Endothelial cell of hepatic sinusoid (primary cell): ENCODE results near the gene MAB21L4.

Experiments used
- in situ Hi-C: cut with HindIII; loops from 2 replicates; pipeline ENCODE4 v1.10.0; 2017; ENCODE audit warnings: low sequenced_read_pairs

MAB21L4 gene

GRCh38 chr2:240925568-240926515, 29.9 kb upstream of the MAB21L4 start:
- in situ Hi-C loops, result no loop called here

GRCh38 chr2:240925191-240925567, 29.2 kb upstream of the MAB21L4 start:
- in situ Hi-C loops, result no loop called here

GRCh38 chr2:240922982-240923537, 27.1 kb upstream of the MAB21L4 start:
- in situ Hi-C loops, result no loop called here

GRCh38 chr2:240922245-240922981, 26.5 kb upstream of the MAB21L4 start:
- in situ Hi-C loops, result no loop called here

- in situ Hi-C loops, result no loop called here
These were observed 26.0 kb upstream of the MAB21L4 start for GRCh38 chr2:240921995-240922244.

- in situ Hi-C loops, result no loop called here
These were observed 25.5 kb upstream of the MAB21L4 start for GRCh38 chr2:240921311-240921994.

- in situ Hi-C loops, result no loop called here
These were observed 24.9 kb upstream of the MAB21L4 start for GRCh38 chr2:240920783-240921231.

- in situ Hi-C loops, result no loop called here
These were observed 24.1 kb upstream of the MAB21L4 start for GRCh38 chr2:240919786-240920782.

- in situ Hi-C loops, result no loop called here
These were observed 23.3 kb upstream of the MAB21L4 start for GRCh38 chr2:240919161-240919781.

GRCh38 chr2:240918258-240919091, 22.5 kb upstream of the MAB21L4 start:
- in situ Hi-C loops, result no loop called here

- in situ Hi-C loops, result no loop called here
These were observed 21.8 kb upstream of the MAB21L4 start for GRCh38 chr2:240917684-240918257.

GRCh38 chr2:240917009-240917683, 21.2 kb upstream of the MAB21L4 start:
- in situ Hi-C loops, result no loop called here

- in situ Hi-C loops, result no loop called here
These were observed 20.6 kb upstream of the MAB21L4 start for GRCh38 chr2:240916571-240917008.

- in situ Hi-C loops, result no loop called here
These were observed 19.8 kb upstream of the MAB21L4 start for GRCh38 chr2:240915526-240916341.

GRCh38 chr2:240914645-240915525, 18.9 kb upstream of the MAB21L4 start:
- in situ Hi-C loops, result no loop called here
